Liver (tissue), 9 donors: ENCODE measurements around the gene DDX5. TPM values are rescaled to one million over a fixed set of nuclear protein-coding genes. Genes with fewer than 3 reads are reported as not detected.

Source experiments
- DNase-seq: peaks from one replicate; pipeline ENCODE4 v3.0.0-alpha.2; 2017; ENCODE audit warnings: low spot score
- H3K27ac ChIP-seq, 2 donors: one replicate each; pipeline ENCODE4 v1.7.0; 2013; ENCODE audit warnings: inconsistent platforms in 2 of 2, low read length in 2 of 2, control low read depth in 1 of 2, low read depth in 1 of 2, mild to moderate bottlenecking in 1 of 2
- H3K27me3 ChIP-seq, 4 donors: one replicate each; pipeline versions ENCODE4 v1.6.1 to v1.7.0; 2013; ENCODE audit warnings: low read length in 3 of 4, inconsistent platforms in 1 of 4, mild to moderate bottlenecking in 1 of 4, moderate library complexity in 1 of 4; ENCODE audit not compliant: control insufficient read depth in 4 of 4, insufficient read depth in 4 of 4
- H3K36me3 ChIP-seq, 4 donors: one replicate each; pipeline versions ENCODE4 v1.6.1 to v1.7.0; 2013; ENCODE audit warnings: low read length in 3 of 4, mild to moderate bottlenecking in 3 of 4, low read depth in 1 of 4, moderate library complexity in 1 of 4; ENCODE audit not compliant: control insufficient read depth in 4 of 4, insufficient read depth in 3 of 4
- H3K4me1 ChIP-seq, 4 donors: one replicate each; pipeline versions ENCODE4 v1.6.1 to v1.7.0; 2013; ENCODE audit warnings: low read length in 3 of 4, mild to moderate bottlenecking in 3 of 4, moderate library complexity in 1 of 4; ENCODE audit not compliant: control insufficient read depth in 4 of 4, insufficient read depth in 4 of 4
- H3K4me3 ChIP-seq, 3 donors: one replicate each; pipeline versions ENCODE4 v1.6.1 to v1.7.0; 2013; ENCODE audit warnings: low read length in 3 of 3, control low read depth in 1 of 3, low read depth in 1 of 3, mild to moderate bottlenecking in 1 of 3
- H3K9ac ChIP-seq, 2 donors: one replicate each; pipeline ENCODE4 v1.7.0; 2013; ENCODE audit warnings: low read length in 2 of 2, mild to moderate bottlenecking in 2 of 2, moderate library complexity in 2 of 2, control low read depth in 1 of 2, low read depth in 1 of 2
- H3K9me3 ChIP-seq, 4 donors: one replicate each; pipeline versions ENCODE4 v1.6.1 to v1.7.0; 2013; ENCODE audit warnings: low read length in 3 of 4; ENCODE audit not compliant: control insufficient read depth in 4 of 4
- FOXA2 ChIP-seq: IDR thresholded peaks from 2 replicates; pipeline ENCODE4 v1.6.1; 2016; ENCODE audit warnings: antibody characterized with exemption
- HNF4G ChIP-seq: IDR thresholded peaks from 2 replicates; pipeline ENCODE4 v1.6.1; 2016; ENCODE audit warnings: antibody characterized with exemption
- JUND ChIP-seq, 2 donors: IDR thresholded peaks; 2 replicates each; pipeline ENCODE4 v1.6.1; 2016; ENCODE audit warnings: antibody characterized with exemption in 2 of 2
- NR2F2 ChIP-seq: IDR thresholded peaks from 2 replicates; pipeline ENCODE4 v1.6.1; 2016; ENCODE audit warnings: antibody characterized with exemption
- RAD21 ChIP-seq, 2 donors: IDR thresholded peaks; 2 replicates each; pipeline ENCODE4 v1.6.1; 2016; ENCODE audit warnings: antibody characterized with exemption in 2 of 2, mild to moderate bottlenecking in 2 of 2
- RXRA ChIP-seq, 2 donors: IDR thresholded peaks; 2 replicates each; pipeline ENCODE4 v1.6.1; 2017 to 2018; ENCODE audit warnings: antibody characterized with exemption in 2 of 2, mild to moderate bottlenecking in 1 of 2
- SP1 ChIP-seq: IDR thresholded peaks from 2 replicates; pipeline ENCODE4 v1.6.1; 2018; ENCODE audit warnings: antibody characterized with exemption, mild to moderate bottlenecking
- TAF1 ChIP-seq: conservative IDR thresholded peaks from 2 replicates; pipeline ENCODE4 v1.6.1; 2016; ENCODE audit warnings: antibody characterized with exemption, mild to moderate bottlenecking
- YY1 ChIP-seq: IDR thresholded peaks from 2 replicates; pipeline ENCODE4 v1.6.1; 2016; ENCODE audit warnings: antibody characterized with exemption, mild to moderate bottlenecking
- WGBS: extraction: QIAGEN DNeasy Blood & Tissue Kit; methylation state at CpG from one replicate; pipeline ENCODE4 v1.1.7; 2013; 5-methylcytosine and 5-hydroxymethylcytosine counted together
- polyA plus RNA-seq, 2 donors: library from polyadenylated mRNA; stranded (reverse) in 1 of 2; unstranded in 1 of 2; fragments of 200-250 nt in 1 of 2; fragments of >200 nt in 1 of 2; fragmentation: Nextera tagmentation in 1 of 2; extraction: Ambion mirVana in 1 of 2; gene quantifications; one replicate each; pipeline versions ENCODE4 v1.2.1 to v1.2.3, GENCODE V29; 2013 to 2015
- total RNA-seq, 2 donors: library from RNA; depleted of rRNA; stranded (reverse); fragments of >200 nt; gene quantifications; one replicate each; pipeline ENCODE4 v1.2.3, GENCODE V29; 2014
- TF ChIP-seq, protein P1 (sequence below): IDR thresholded peaks from 2 replicates; pipeline ENCODE4 v1.6.1; 2016; ENCODE audit warnings: antibody characterized with exemption, mild to moderate bottlenecking
- TF ChIP-seq, protein P2 (sequence below): fragments of 150-350 bp; IDR thresholded peaks from 2 replicates; pipeline ENCODE4 v1.5.1; 2017; ENCODE audit warnings: improper control_type of control experiment, low read depth, low read length; ENCODE audit not compliant: missing input control
- TF ChIP-seq, protein P3 (sequence below): IDR thresholded peaks from 2 replicates; pipeline ENCODE4 v1.6.1; 2016; ENCODE audit warnings: antibody characterized with exemption
- TF ChIP-seq, protein P4 (sequence below): IDR thresholded peaks from 2 replicates; pipeline ENCODE4 v1.6.1; 2016; ENCODE audit warnings: antibody characterized with exemption
- donor health status: healthy.
- donor health status: healthy.
- donor health status: healthy.
- donor health status: healthy.
- donor health status: healthy.

Gene DDX5
- total and polyA plus RNA-seq, 4 donors = 165 to 357 (median 289) TPM

DNA sequence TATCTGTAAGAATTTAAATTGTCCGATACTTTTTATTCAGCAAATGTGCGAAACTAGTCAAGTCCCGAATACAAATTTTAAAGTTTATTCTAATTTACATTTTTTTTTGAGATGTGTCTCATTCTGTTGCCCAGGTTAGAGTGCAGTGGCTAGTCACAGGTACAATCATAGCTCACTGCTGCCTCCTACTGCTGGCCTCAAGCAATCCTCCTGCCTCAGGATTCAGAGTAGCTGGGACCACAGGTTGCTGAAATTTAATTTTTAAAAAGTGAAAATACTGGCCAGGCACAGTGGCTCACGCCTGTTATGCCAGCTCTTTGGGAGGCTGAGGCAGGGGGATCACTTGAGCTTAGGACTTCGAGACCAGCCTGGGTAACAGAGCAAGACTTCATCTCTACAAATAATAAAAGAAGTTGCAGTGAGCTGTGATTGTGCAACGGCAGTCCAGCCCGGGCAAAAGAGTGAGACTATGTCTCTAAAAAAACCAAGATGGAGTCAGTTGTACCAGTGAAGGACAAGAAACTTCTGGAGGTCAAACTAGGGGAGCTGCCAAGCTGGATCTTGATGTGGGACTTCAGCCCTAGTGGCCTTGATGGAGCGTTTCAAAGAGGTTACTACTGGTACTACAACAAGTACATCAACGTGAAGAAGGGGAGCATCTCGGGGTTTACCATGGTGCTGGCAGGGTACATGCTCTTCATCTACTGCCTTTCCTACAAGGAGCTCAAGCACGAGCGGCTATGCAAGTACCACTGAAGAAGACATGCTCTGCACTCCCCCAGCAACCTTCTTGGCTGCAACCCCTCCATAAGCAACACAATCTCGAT lies 14.8 kb downstream of the DDX5 start:
- peaks cover 2 to 9% (median 5%) of the 10 kb centered on the region in 4 donors for H3K36me3 ChIP-seq
- DNase-seq = no peak
- H3K27ac ChIP-seq = no peak overlapping the region
- WGBS = 91% methylated on average over 13 of the region's 13 CpGs
- no peak overlapping the region for H3K4me3 ChIP-seq
- H3K4me1 ChIP-seq = peaks cover 6 to 10% (median 8%) of the 10 kb centered on the region in 4 donors
- no peaks in the 10 kb centered on the region for H3K27me3 ChIP-seq
- no peaks in the 10 kb centered on the region for H3K9me3 ChIP-seq
- H3K9ac ChIP-seq = no peak overlapping the region
- TF ChIP-seq FOXA2 (no peak), JUND (IDR thresholded peaks at IDR 0.05) (no peak), HNF4G (no peak), NR2F2 (no peak), TAF1 (no peak), RXRA (IDR thresholded peaks at IDR 0.05) (no peak), SP1 (no peak), YY1 (no peak), RAD21 (IDR thresholded peaks at IDR 0.05) (peak; percentile 66 to 76)
- TF ChIP-seq, protein P1, sequence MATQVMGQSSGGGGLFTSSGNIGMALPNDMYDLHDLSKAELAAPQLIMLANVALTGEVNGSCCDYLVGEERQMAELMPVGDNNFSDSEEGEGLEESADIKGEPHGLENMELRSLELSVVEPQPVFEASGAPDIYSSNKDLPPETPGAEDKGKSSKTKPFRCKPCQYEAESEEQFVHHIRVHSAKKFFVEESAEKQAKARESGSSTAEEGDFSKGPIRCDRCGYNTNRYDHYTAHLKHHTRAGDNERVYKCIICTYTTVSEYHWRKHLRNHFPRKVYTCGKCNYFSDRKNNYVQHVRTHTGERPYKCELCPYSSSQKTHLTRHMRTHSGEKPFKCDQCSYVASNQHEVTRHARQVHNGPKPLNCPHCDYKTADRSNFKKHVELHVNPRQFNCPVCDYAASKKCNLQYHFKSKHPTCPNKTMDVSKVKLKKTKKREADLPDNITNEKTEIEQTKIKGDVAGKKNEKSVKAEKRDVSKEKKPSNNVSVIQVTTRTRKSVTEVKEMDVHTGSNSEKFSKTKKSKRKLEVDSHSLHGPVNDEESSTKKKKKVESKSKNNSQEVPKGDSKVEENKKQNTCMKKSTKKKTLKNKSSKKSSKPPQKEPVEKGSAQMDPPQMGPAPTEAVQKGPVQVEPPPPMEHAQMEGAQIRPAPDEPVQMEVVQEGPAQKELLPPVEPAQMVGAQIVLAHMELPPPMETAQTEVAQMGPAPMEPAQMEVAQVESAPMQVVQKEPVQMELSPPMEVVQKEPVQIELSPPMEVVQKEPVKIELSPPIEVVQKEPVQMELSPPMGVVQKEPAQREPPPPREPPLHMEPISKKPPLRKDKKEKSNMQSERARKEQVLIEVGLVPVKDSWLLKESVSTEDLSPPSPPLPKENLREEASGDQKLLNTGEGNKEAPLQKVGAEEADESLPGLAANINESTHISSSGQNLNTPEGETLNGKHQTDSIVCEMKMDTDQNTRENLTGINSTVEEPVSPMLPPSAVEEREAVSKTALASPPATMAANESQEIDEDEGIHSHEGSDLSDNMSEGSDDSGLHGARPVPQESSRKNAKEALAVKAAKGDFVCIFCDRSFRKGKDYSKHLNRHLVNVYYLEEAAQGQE = no peak
- TF ChIP-seq, protein P2, sequence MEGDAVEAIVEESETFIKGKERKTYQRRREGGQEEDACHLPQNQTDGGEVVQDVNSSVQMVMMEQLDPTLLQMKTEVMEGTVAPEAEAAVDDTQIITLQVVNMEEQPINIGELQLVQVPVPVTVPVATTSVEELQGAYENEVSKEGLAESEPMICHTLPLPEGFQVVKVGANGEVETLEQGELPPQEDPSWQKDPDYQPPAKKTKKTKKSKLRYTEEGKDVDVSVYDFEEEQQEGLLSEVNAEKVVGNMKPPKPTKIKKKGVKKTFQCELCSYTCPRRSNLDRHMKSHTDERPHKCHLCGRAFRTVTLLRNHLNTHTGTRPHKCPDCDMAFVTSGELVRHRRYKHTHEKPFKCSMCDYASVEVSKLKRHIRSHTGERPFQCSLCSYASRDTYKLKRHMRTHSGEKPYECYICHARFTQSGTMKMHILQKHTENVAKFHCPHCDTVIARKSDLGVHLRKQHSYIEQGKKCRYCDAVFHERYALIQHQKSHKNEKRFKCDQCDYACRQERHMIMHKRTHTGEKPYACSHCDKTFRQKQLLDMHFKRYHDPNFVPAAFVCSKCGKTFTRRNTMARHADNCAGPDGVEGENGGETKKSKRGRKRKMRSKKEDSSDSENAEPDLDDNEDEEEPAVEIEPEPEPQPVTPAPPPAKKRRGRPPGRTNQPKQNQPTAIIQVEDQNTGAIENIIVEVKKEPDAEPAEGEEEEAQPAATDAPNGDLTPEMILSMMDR = peak; percentile 45
- TF ChIP-seq, protein P3, sequence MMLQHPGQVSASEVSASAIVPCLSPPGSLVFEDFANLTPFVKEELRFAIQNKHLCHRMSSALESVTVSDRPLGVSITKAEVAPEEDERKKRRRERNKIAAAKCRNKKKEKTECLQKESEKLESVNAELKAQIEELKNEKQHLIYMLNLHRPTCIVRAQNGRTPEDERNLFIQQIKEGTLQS = no peak
- TF ChIP-seq, protein P4, sequence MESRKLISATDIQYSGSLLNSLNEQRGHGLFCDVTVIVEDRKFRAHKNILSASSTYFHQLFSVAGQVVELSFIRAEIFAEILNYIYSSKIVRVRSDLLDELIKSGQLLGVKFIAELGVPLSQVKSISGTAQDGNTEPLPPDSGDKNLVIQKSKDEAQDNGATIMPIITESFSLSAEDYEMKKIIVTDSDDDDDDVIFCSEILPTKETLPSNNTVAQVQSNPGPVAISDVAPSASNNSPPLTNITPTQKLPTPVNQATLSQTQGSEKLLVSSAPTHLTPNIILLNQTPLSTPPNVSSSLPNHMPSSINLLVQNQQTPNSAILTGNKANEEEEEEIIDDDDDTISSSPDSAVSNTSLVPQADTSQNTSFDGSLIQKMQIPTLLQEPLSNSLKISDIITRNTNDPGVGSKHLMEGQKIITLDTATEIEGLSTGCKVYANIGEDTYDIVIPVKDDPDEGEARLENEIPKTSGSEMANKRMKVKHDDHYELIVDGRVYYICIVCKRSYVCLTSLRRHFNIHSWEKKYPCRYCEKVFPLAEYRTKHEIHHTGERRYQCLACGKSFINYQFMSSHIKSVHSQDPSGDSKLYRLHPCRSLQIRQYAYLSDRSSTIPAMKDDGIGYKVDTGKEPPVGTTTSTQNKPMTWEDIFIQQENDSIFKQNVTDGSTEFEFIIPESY = no peak

DNA sequence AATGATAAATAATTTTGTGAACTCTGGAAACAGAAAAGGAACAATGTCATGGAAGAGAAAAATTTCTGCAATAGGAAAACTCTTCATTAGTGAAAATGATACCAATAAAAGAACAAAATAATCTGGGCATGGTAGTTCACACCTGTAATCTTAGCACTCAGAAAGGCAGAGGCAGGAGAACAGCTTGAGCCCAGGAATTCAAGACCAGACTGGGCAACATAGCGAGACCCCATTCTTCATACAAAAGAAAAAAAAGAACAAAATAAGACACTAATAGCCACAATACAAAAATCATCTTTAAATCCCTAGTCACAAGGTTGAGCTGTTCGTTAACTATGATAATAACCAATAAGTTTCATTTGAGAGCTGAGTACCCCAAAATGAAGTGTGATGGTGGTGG lies 17.8 kb downstream of the DDX5 start:
- Histone ChIP-seq H3K36me3 (peaks cover 3 to 16% (median 12%) of the 10 kb centered on the region in 4 donors), H3K9me3 (no peaks in the 10 kb centered on the region), H3K4me3 (no peak overlapping the region), H3K9ac (no peak overlapping the region), H3K4me1 (no peaks in the 10 kb centered on the region), H3K27ac (no peak overlapping the region), H3K27me3 (no peaks in the 10 kb centered on the region)
- DNase-seq = no peak
- WGBS = 98% methylated on average over 2 of the region's 2 CpGs
- no peak for TF ChIP-seq NR2F2
